Sigmoid colon (tissue), 7 donors: ENCODE measurements around the gene POGZ. TPM values are rescaled to one million over a fixed set of nuclear protein-coding genes. Genes with fewer than 3 reads are reported as not detected.
"Not testable (repeated sequence)": the region's sequence is repeated elsewhere in the genome, so short reads cannot be mapped to it uniquely, and the experiment has no call there.

Experiments used
- DNase-seq: peaks from one replicate; pipeline ENCODE4 v3.0.0-alpha.2; 2019
- H3K27ac ChIP-seq, 4 donors: fragments of 200-600 bp; sonication (generic); one replicate each; pipeline ENCODE4 v1.5.1; 2016 to 2019; ENCODE audit warnings: mild to moderate bottlenecking in 1 of 4
- H3K27me3 ChIP-seq, 3 donors: fragments of 200-600 bp; sonication (generic); one replicate each; pipeline ENCODE4 v1.5.1; 2019; ENCODE audit warnings: mild to moderate bottlenecking in 1 of 3
- H3K36me3 ChIP-seq, 4 donors: fragments of 200-600 bp; sonication (generic); one replicate each; pipeline ENCODE4 v1.5.1; 2016 to 2019
- H3K4me1 ChIP-seq, 4 donors: fragments of 200-600 bp; sonication (generic); one replicate each; pipeline ENCODE4 v1.5.1; 2017 to 2019
- H3K4me3 ChIP-seq, 4 donors: fragments of 200-600 bp; sonication (generic); one replicate each; pipeline ENCODE4 v1.5.1; 2017 to 2019; ENCODE audit warnings: mild to moderate bottlenecking in 2 of 4, moderate library complexity in 1 of 4
- H3K9me3 ChIP-seq, 4 donors: fragments of 200-600 bp in 3 of 4; sonication (generic) in 3 of 4; one replicate each; pipeline versions ENCODE4 v1.5.1 to v1.6.1; 2013 to 2019
- CTCF ChIP-seq, 4 experiments: fragments of 450-650 bp in 3 of 4; fragments of 200-600 bp in 1 of 4; IDR thresholded peaks; one replicate each; pipeline ENCODE4 v1.5.1; 2016 to 2019; ENCODE audit warnings: antibody characterized with exemption in 4 of 4, mild to moderate bottlenecking in 3 of 4, moderate library complexity in 2 of 4
- EP300 ChIP-seq, 4 donors: sonication (generic); formaldehyde crosslinking; IDR thresholded peaks; one replicate each; pipeline ENCODE4 v1.6.1; 2017; ENCODE audit warnings: antibody characterized with exemption in 4 of 4
- POLR2A ChIP-seq, 2 donors: fragments of 450-650 bp; IDR thresholded peaks; one replicate each; pipeline ENCODE4 v1.6.1; 2016; ENCODE audit warnings: antibody characterized with exemption in 2 of 2, mild to moderate bottlenecking in 2 of 2, moderate library complexity in 2 of 2
- POLR2AphosphoS5 ChIP-seq, 4 donors: sonication (generic); formaldehyde crosslinking; IDR thresholded peaks; one replicate each; pipeline ENCODE4 v1.6.1; 2017; ENCODE audit warnings: antibody characterized with exemption in 4 of 4
- WGBS, 2 donors: extraction: QIAGEN DNeasy Blood & Tissue Kit; methylation state at CpG; one replicate each; pipeline ENCODE4 v1.1.7; 2013; 5-methylcytosine and 5-hydroxymethylcytosine counted together
- intact Hi-C: fragments of 100-400 bp; cut with DNase I; formaldehyde crosslinking; loops from one replicate; pipeline ENCODE4 v1.15.1; 2023
- polyA plus RNA-seq, 3 donors: library from polyadenylated mRNA; stranded (reverse); fragments of 200-250 nt; gene quantifications; one replicate each; pipeline ENCODE4 v1.2.3, GENCODE V29; 2013
- total RNA-seq, 4 donors: library from RNA; depleted of rRNA; stranded (reverse); fragments of >200 nt; gene quantifications; one replicate each; pipeline ENCODE4 v1.1.0, GENCODE V29; 2016
- donor health status: healthy with polysubstance abuse.
- donor health status: Bipolar disorder and iron deficiency.
- donor health status: healthy.

Gene POGZ
- total and polyA plus RNA-seq, 7 donors, result 7.2 to 75.3 (median 40.6) TPM

GRCh38 chr1:151447696-151448095 is 11.6 kb downstream of the POGZ start:
- Histone ChIP-seq H3K27me3 (no peaks in the 10 kb centered on the region), H3K4me1 (peaks cover 0 to 37% (median 28%) of the 10 kb centered on the region in 4 donors), H3K9me3 (no peaks in the 10 kb centered on the region), H3K4me3 (no peak overlapping the region), H3K27ac (no peak overlapping the region), H3K36me3 (peaks cover 0 to 6% (median under 1%) of the 10 kb centered on the region in 4 donors)
- DNase-seq, result no peak
- WGBS, 2 donors, result 75 to 78% methylated on average over 2 of the region's 2 CpGs
- TF ChIP-seq CTCF (IDR thresholded peaks at IDR 0.05), result no peak
- TF ChIP-seq POLR2AphosphoS5 (IDR thresholded peaks at IDR 0.05), result no peak
- no peak for TF ChIP-seq POLR2A (IDR thresholded peaks at IDR 0.05)
- no peak for TF ChIP-seq EP300 (IDR thresholded peaks at IDR 0.05)
- intact Hi-C loops, result no loop called here

GRCh38 chr1:151444783-151445177 is 14.5 kb downstream of the POGZ start:
- H3K4me1 ChIP-seq, result peaks cover 0 to 59% (median 46%) of the 10 kb centered on the region in 4 donors
- peak overlapping the region in 3 of 4 donors; percentile 44 to 57 (median 51) for H3K27ac ChIP-seq
- DNase-seq, result no peak
- H3K27me3 ChIP-seq, result no peaks in the 10 kb centered on the region
- TF ChIP-seq EP300 (IDR thresholded peaks at IDR 0.05) (no peak), CTCF (IDR thresholded peaks at IDR 0.05) (no peak)
- no peaks in the 10 kb centered on the region for H3K9me3 ChIP-seq
- H3K36me3 ChIP-seq, result peaks cover 0 to 26% (median 0%) of the 10 kb centered on the region in 4 donors
- no peak overlapping the region for H3K4me3 ChIP-seq
- WGBS, 2 donors, result 83 to 84% methylated on average over 4 of the region's 4 CpGs
- intact Hi-C loops, result loop anchor here (2.0 to 5.0 kb wide), 2 partner anchors 90 to 288 kb away; no protein-coding TSS in a partner anchor

- Histone ChIP-seq H3K9me3 (no peaks in the 10 kb centered on the region), H3K4me3 (no peak overlapping the region), H3K27me3 (no peaks in the 10 kb centered on the region), H3K27ac (peak overlapping the region in 3 of 4 donors; percentile 44 to 57 (median 51)), H3K36me3 (peaks cover 0 to 32% (median 0%) of the 10 kb centered on the region in 4 donors), H3K4me1 (peaks cover 0 to 65% (median 46%) of the 10 kb centered on the region in 4 donors)
- no peak for DNase-seq
- TF ChIP-seq CTCF (IDR thresholded peaks at IDR 0.05) (peak; percentile 27 to 74 (median 59)), POLR2A (IDR thresholded peaks at IDR 0.05) (no peak)
- intact Hi-C loops, result loop anchor here (2.0 to 5.0 kb wide), 3 partner anchors 67 to 288 kb away; partner anchors contain the start of gene CGN
- WGBS, 2 donors, result 34 to 47% methylated on average over 4 of the region's 4 CpGs
Observed at GRCh38 chr1:151443846-151444782, 15.2 kb downstream of the POGZ start.

- H3K4me3 ChIP-seq, DNase-seq, H3K27me3 ChIP-seq, H3K27ac ChIP-seq, intact Hi-C loops, H3K9me3 ChIP-seq: not testable (repeated sequence)
- WGBS, 2 donors, result 72 to 77% methylated on average over 8 of the region's 8 CpGs
- Histone ChIP-seq H3K36me3 (peaks cover 0 to 44% (median 0%) of the 10 kb centered on the region in 4 donors), H3K4me1 (peaks cover 0 to 70% (median 38%) of the 10 kb centered on the region in 4 donors)
Observed at GRCh38 chr1:151437396-151437795, 21.9 kb downstream of the POGZ start.

- Histone ChIP-seq H3K4me1 (peaks cover 0 to 67% (median 37%) of the 10 kb centered on the region in 4 donors), H3K27ac (no peak overlapping the region), H3K36me3 (peaks cover 0 to 44% (median 0%) of the 10 kb centered on the region in 4 donors), H3K4me3 (no peak overlapping the region), H3K27me3 (no peaks in the 10 kb centered on the region), H3K9me3 (no peaks in the 10 kb centered on the region)
- intact Hi-C loops, result no loop called here
- WGBS, 2 donors, result 78 to 87% methylated on average over 6 of the region's 6 CpGs
- TF ChIP-seq CTCF (IDR thresholded peaks at IDR 0.05), result no peak
- no peak for TF ChIP-seq POLR2A (IDR thresholded peaks at IDR 0.05)
- TF ChIP-seq EP300 (IDR thresholded peaks at IDR 0.05), result no peak
- TF ChIP-seq POLR2AphosphoS5 (IDR thresholded peaks at IDR 0.05), result no peak
- DNase-seq, result no peak
Observed at GRCh38 chr1:151436985-151437384, 22.3 kb downstream of the POGZ start.
